Progenitor cell of endocrine pancreas (in vitro differentiated cells): ENCODE data around the gene CD96. TPM values are rescaled to one million over a fixed set of nuclear protein-coding genes. Genes with fewer than 3 reads are reported as not detected.

Experiments
- DNase-seq: peaks from one replicate; pipeline ENCODE4 v3.0.0; 2021; ENCODE audit warnings: low spot score; ENCODE audit not compliant: unreplicated experiment
- H3K27ac Mint-ChIP-seq: 2 replicates; pipeline ENCODE4 v1.8.0; 2021; ENCODE audit warnings: mild to moderate bottlenecking, moderate library complexity, mixed read lengths
- H3K27me3 Mint-ChIP-seq: 2 replicates; pipeline ENCODE4 v1.8.0; 2021; ENCODE audit warnings: mixed read lengths
- H3K36me3 Mint-ChIP-seq: 2 replicates; pipeline ENCODE4 v1.8.0; 2022; ENCODE audit warnings: mixed read lengths; ENCODE audit not compliant: insufficient read depth
- H3K4me1 Mint-ChIP-seq: 2 replicates; pipeline ENCODE4 v1.8.0; 2021; ENCODE audit warnings: low read depth, mixed read lengths
- H3K4me3 Mint-ChIP-seq: 2 replicates; pipeline ENCODE4 v1.8.0; 2021; ENCODE audit warnings: low read depth, mild to moderate bottlenecking, moderate library complexity, mixed read lengths
- H3K9me3 Mint-ChIP-seq: 2 replicates; pipeline ENCODE4 v1.8.0; 2021; ENCODE audit warnings: low read depth, mixed read lengths
- CTCF ChIP-seq: fragments of 200-600 bp; sonication (generic); IDR thresholded peaks from one replicate; pipeline ENCODE4 v1.5.0; 2021; ENCODE audit warnings: antibody characterized with exemption, mild to moderate bottlenecking; ENCODE audit not compliant: unreplicated experiment
- total RNA-seq: library from RNA; stranded (reverse); gene quantifications from 2 replicates; pipeline ENCODE4 v1.2.1, GENCODE V29; 2021

Gene CD96
- total RNA-seq, 1 donor from 2014 or later, result not detected

GRCh38 chr3:111701292-111701906 lies 159.4 kb downstream of the CD96 start:
- no peak for TF ChIP-seq CTCF
- no peak for DNase-seq
- peaks cover 2% of the 10 kb centered on the region for H3K27me3 Mint-ChIP-seq
- no peaks in the 10 kb centered on the region for H3K36me3 Mint-ChIP-seq
- no peak overlapping the region for H3K27ac Mint-ChIP-seq
- no peak overlapping the region for H3K4me3 Mint-ChIP-seq
- H3K4me1 Mint-ChIP-seq, result peaks cover 9% of the 10 kb centered on the region
- no peaks in the 10 kb centered on the region for H3K9me3 Mint-ChIP-seq

Other genes with a start within 250 kb of the CD96 start
- not detected in 2 replicates for gene ZBED2, start 53.1 kb downstream of the CD96 start, total RNA-seq
- 20.1 and 23.9 TPM in 2 replicates for gene PLCXD2, start 132.5 kb downstream of the CD96 start, total RNA-seq